Neural cell (in vitro differentiated cells): ENCODE measurements around the gene ZNF804B. TPM values are rescaled to one million over a fixed set of nuclear protein-coding genes. Genes with fewer than 3 reads are reported as not detected.
"Not testable (repeated sequence)": the region's sequence is repeated elsewhere in the genome, so short reads cannot be mapped to it uniquely, and the experiment has no call there.

Experiments used
- H2AFZ ChIP-seq: fragments of 200-600, 300-800 bp; sonication (generic), shearing (Covaris generic); 2 replicates; pipeline ENCODE4 v1.6.0; 2014; ENCODE audit warnings: low read depth, mild to moderate bottlenecking, antibody characterized with exemption, low read length, moderate library complexity
- H3F3A ChIP-seq: fragments of 200-600 bp; shearing (Covaris generic); 2 replicates; pipeline ENCODE4 v1.6.1; 2016; ENCODE audit warnings: mild to moderate bottlenecking, moderate library complexity, mixed read lengths, antibody characterized with exemption, low read length; ENCODE audit not compliant: insufficient read depth, poor library complexity, severe bottlenecking
- H3K27ac ChIP-seq: fragments of 200-600, 300-800 bp; sonication (generic), shearing (Covaris generic); 2 replicates; pipeline ENCODE4 v1.5.1; 2014; ENCODE audit warnings: mild to moderate bottlenecking, low read length, moderate library complexity
- H3K27me3 ChIP-seq: fragments of 300-800, 200-600 bp; sonication (generic), shearing (Covaris generic); 2 replicates; pipeline ENCODE4 v1.6.0; 2014; ENCODE audit warnings: mild to moderate bottlenecking, low read depth, low read length, moderate library complexity; ENCODE audit not compliant: insufficient read depth
- H3K36me3 ChIP-seq: fragments of 300-800, 200-600 bp; sonication (generic), shearing (Covaris generic); 2 replicates; pipeline ENCODE4 v1.5.1; 2014; ENCODE audit warnings: mild to moderate bottlenecking, antibody characterized with exemption, low read length, moderate library complexity; ENCODE audit not compliant: insufficient read depth
- H3K4me2 ChIP-seq: fragments of 300-800, 200-600 bp; sonication (generic), shearing (Covaris generic); 2 replicates; pipeline ENCODE4 v1.6.0; 2014; ENCODE audit warnings: mild to moderate bottlenecking, low read length
- H3K4me3 ChIP-seq: fragments of 300-800, 200-600 bp; sonication (generic), shearing (Covaris generic); 2 replicates; pipeline ENCODE4 v1.5.1; 2014; ENCODE audit warnings: mild to moderate bottlenecking, low read length, moderate library complexity
- H3K79me2 ChIP-seq: fragments of 200-600 bp; shearing (Covaris generic); replicated peaks from 2 replicates; pipeline ENCODE4 v1.6.0; 2014; ENCODE audit warnings: mild to moderate bottlenecking, low read length, moderate library complexity; ENCODE audit not compliant: insufficient read depth
- H3K9ac ChIP-seq: fragments of 300-800, 200-600 bp; sonication (generic), shearing (Covaris generic); 2 replicates; pipeline ENCODE4 v1.6.1; 2016; ENCODE audit warnings: mild to moderate bottlenecking, low read length, mixed read lengths
- H3K9me2 ChIP-seq: fragments of 200-600 bp; shearing (Covaris generic); 2 replicates; pipeline ENCODE4 v1.6.1; 2016; ENCODE audit warnings: mild to moderate bottlenecking, low read length, mixed read lengths; ENCODE audit not compliant: insufficient read depth
- H3K9me3 ChIP-seq: fragments of 200-600, 300-800 bp; sonication (generic), shearing (Covaris generic); 2 replicates; pipeline ENCODE4 v1.6.1; 2016; ENCODE audit warnings: mild to moderate bottlenecking, mixed run types, low read length, moderate library complexity, mixed read lengths
- H4K20me1 ChIP-seq: fragments of 200-600 bp; shearing (Covaris generic); 2 replicates; pipeline ENCODE4 v1.6.1; 2016; ENCODE audit warnings: mild to moderate bottlenecking, mixed run types; ENCODE audit not compliant: insufficient read depth
- CTCF ChIP-seq: fragments of 450-650 bp; IDR thresholded peaks from 2 replicates; pipeline ENCODE4 v1.5.1; 2014; ENCODE audit warnings: antibody characterized with exemption, mild to moderate bottlenecking, moderate library complexity; ENCODE audit not compliant: poor library complexity, severe bottlenecking
- EP300 ChIP-seq: fragments of 450-650 bp; conservative IDR thresholded peaks from 2 replicates; pipeline ENCODE4 v1.6.1; 2014; ENCODE audit warnings: antibody characterized with exemption, mild to moderate bottlenecking, moderate library complexity; ENCODE audit not compliant: poor library complexity, severe bottlenecking
- EZH2 ChIP-seq: fragments of 200-600, 300-800 bp; shearing (Covaris generic), sonication (generic); IDR thresholded peaks from 2 replicates; pipeline ENCODE4 v1.6.1; 2014; ENCODE audit warnings: antibody characterized with exemption, low read length, borderline replicate concordance, mild to moderate bottlenecking; ENCODE audit not compliant: insufficient read depth, poor library complexity, severe bottlenecking
- MXI1 ChIP-seq: fragments of 450-650 bp; conservative IDR thresholded peaks from 2 replicates; pipeline ENCODE4 v1.6.1; 2014; ENCODE audit warnings: antibody characterized with exemption, mild to moderate bottlenecking; ENCODE audit not compliant: poor library complexity, severe bottlenecking
- POLR2AphosphoS5 ChIP-seq: IDR thresholded peaks from 2 replicates; pipeline ENCODE4 v1.6.1; 2012
- RAD21 ChIP-seq: fragments of 450-650 bp; conservative IDR thresholded peaks from 2 replicates; pipeline ENCODE4 v1.6.1; 2014; ENCODE audit warnings: antibody characterized with exemption, mild to moderate bottlenecking, moderate library complexity
- REST ChIP-seq: IDR thresholded peaks from 2 replicates; pipeline ENCODE4 v1.6.1; 2012; ENCODE audit warnings: borderline replicate concordance
- SMC3 ChIP-seq: fragments of 450-650 bp; conservative IDR thresholded peaks from 2 replicates; pipeline ENCODE4 v1.6.1; 2014; ENCODE audit warnings: antibody characterized with exemption, mild to moderate bottlenecking, moderate library complexity; ENCODE audit not compliant: poor library complexity
- TAF1 ChIP-seq: IDR thresholded peaks from 2 replicates; pipeline ENCODE4 v1.6.1; 2012; ENCODE audit warnings: low read depth
- polyA plus RNA-seq: library from polyadenylated mRNA; depleted of rRNA; stranded (reverse); fragments of >200 nt; gene quantifications from 2 replicates; pipeline ENCODE4 v1.2.3, GENCODE V29; 2014

Gene ZNF804B
- polyA plus RNA-seq, 1 donor from 2014 or later: 0.37 TPM

- H4K20me1 ChIP-seq: no peaks in the 10 kb centered on the region
- no peaks in the 10 kb centered on the region for H3F3A ChIP-seq
Measured at GRCh38 chr7:89183712-89184111, 424.2 kb downstream of the ZNF804B start.

DNA sequence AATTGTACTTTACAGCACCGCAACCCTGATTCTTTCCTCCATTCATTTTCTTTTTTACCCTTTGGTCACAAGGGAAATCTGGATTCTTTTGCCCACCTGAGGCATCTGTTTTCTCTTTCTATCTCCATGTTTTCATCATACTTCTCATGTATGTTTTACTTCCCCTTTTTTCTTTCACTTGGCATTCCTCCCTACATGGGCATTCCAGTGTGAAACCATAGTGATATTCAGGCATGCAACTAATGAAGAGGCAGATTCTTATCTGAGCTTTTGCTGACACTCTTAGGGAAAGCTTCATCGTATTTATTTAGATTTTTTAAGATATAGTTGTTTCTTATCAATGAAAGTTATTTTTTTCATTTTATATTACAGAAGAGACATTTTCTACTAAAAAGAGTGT, 441.3 kb downstream of the ZNF804B start:
- no peak overlapping the region for H2AFZ ChIP-seq
- H3K79me2 ChIP-seq: no peaks in the 10 kb centered on the region
- no peaks in the 10 kb centered on the region for H3K27me3 ChIP-seq
- H3K36me3 ChIP-seq: no peaks in the 10 kb centered on the region
- H3K27ac ChIP-seq: no peak overlapping the region
- no peaks in the 10 kb centered on the region for H3F3A ChIP-seq
- no peak overlapping the region for H3K4me2 ChIP-seq
- TF ChIP-seq EP300 (no peak), TAF1 (no peak), POLR2AphosphoS5 (no peak)
- no peak overlapping the region for H3K4me3 ChIP-seq
- no peaks in the 10 kb centered on the region for H4K20me1 ChIP-seq
- H3K9ac ChIP-seq: no peak overlapping the region
- no peaks in the 10 kb centered on the region for H3K9me3 ChIP-seq
- no peaks in the 10 kb centered on the region for H3K9me2 ChIP-seq

More at GRCh38 chr7:89183712-89184111, 424.2 kb downstream of the ZNF804B start:
- H3K27ac ChIP-seq: no peak overlapping the region
- H3K9ac ChIP-seq: no peak overlapping the region
- TF ChIP-seq SMC3 (no peak), EZH2 (no peak), POLR2AphosphoS5 (no peak), EP300 (no peak), MXI1 (no peak), RAD21 (no peak), CTCF (no peak), REST (no peak), TAF1 (no peak)
- H3K27me3 ChIP-seq: no peaks in the 10 kb centered on the region
- no peaks in the 10 kb centered on the region for H3K9me3 ChIP-seq
- no peaks in the 10 kb centered on the region for H3K36me3 ChIP-seq
- no peak overlapping the region for H2AFZ ChIP-seq
- H3K9me2 ChIP-seq: no peaks in the 10 kb centered on the region
- H3K79me2 ChIP-seq: no peaks in the 10 kb centered on the region
- no peak overlapping the region for H3K4me2 ChIP-seq
- H3K4me3 ChIP-seq: no peak overlapping the region

DNA sequence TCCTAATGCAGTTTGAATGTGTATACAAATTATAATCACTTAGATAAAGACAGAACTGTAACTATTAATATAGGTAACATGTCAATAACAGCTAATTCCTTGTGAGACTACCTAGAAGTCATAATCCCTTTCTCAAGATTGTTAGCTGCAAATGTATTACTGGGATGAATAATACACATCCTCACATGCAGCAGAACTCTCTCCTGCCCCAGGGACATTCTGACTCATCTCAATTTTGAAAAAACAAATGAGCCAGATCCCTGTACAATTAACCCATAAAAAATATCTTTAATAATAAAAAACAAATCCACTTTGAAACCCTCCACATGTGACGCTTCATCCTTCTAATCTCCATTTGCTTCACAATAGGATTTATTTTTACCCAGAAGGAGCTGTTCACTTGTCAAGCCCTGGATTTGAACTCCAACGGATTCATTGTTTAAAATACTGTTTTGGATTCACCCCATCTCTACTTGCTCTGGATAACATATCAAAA, 464.4 kb downstream of the ZNF804B start:
- H3K4me2 ChIP-seq: no peak overlapping the region
- H4K20me1 ChIP-seq: no peaks in the 10 kb centered on the region
- no peaks in the 10 kb centered on the region for H3F3A ChIP-seq
- H2AFZ ChIP-seq: no peak overlapping the region
- no peak overlapping the region for H3K4me3 ChIP-seq
- H3K27ac ChIP-seq: no peak overlapping the region
- H3K9me2 ChIP-seq: no peaks in the 10 kb centered on the region
- H3K36me3 ChIP-seq: no peaks in the 10 kb centered on the region
- H3K9me3 ChIP-seq: no peaks in the 10 kb centered on the region
- TF ChIP-seq TAF1 (no peak), RAD21 (no peak), SMC3 (no peak)
- no peaks in the 10 kb centered on the region for H3K79me2 ChIP-seq
- no peaks in the 10 kb centered on the region for H3K27me3 ChIP-seq
- H3K9ac ChIP-seq: no peak overlapping the region

DNA sequence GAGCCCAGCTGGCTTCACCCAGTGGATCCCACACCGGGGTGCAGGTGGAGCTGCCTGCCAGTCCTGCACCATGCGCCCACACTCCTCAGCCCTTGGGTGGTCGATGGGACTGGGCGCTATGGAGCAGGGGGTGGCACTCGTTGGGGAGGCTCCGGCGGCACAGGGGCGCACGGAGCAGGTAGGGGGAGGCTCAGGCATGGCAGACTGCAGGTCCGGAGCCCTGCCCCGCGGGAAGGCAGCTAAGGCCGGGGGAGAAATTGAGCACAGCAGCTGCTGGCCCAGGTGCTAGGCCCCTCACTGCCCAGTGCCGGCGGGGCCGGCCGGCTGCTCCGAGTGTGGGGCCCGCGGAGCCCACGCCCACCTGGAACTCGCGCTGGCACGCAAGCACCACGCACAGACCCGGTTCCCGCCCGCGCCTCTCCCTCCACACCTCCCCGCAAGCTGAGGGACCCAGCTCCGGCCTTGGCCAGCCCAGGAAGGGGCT, 469.2 kb downstream of the ZNF804B start:
- H2AFZ ChIP-seq, H3K9me2 ChIP-seq, H4K20me1 ChIP-seq, H3K27me3 ChIP-seq, H3K9ac ChIP-seq, H3K36me3 ChIP-seq, H3K27ac ChIP-seq, H3K9me3 ChIP-seq, H3K79me2 ChIP-seq, H3K4me3 ChIP-seq, H3F3A ChIP-seq, H3K4me2 ChIP-seq: not testable (repeated sequence)
